Measurements from ENCODE around the gene AGFG2. TPM values are rescaled to one million over a fixed set of nuclear protein-coding genes. Genes with fewer than 3 reads are reported as not detected.

The AGFG2 gene
- total RNA-seq, 4 donors from 2014 or later = 3.4 to 24.3 (median 7.1) TPM

GRCh38 chr7:100496509-100496908 is 42.5 kb upstream of the AGFG2 start:
- no peak for TF ChIP-seq CTCF (IDR thresholded peaks at IDR 0.05; ENCODE audit: low read depth)

GRCh38 chr7:100504887-100505611 is 34.0 kb upstream of the AGFG2 start:
- TF ChIP-seq CTCF (IDR thresholded peaks at IDR 0.05; ENCODE audit: low read depth) = no peak

GRCh38 chr7:100506356-100506923 is 32.6 kb upstream of the AGFG2 start:
- TF ChIP-seq CTCF (IDR thresholded peaks at IDR 0.05; ENCODE audit: low read depth) = no peak

GRCh38 chr7:100509231-100509630 is 29.8 kb upstream of the AGFG2 start:
- TF ChIP-seq CTCF (IDR thresholded peaks at IDR 0.05; ENCODE audit: low read depth) = no peak

- TF ChIP-seq CTCF (IDR thresholded peaks at IDR 0.05; ENCODE audit: low read depth) = no peak
Observed at GRCh38 chr7:100510437-100511239, 28.4 kb upstream of the AGFG2 start.

GRCh38 chr7:100513212-100513810 is 25.7 kb upstream of the AGFG2 start:
- no peak for TF ChIP-seq CTCF (IDR thresholded peaks at IDR 0.05; ENCODE audit: low read depth)

- no peak for TF ChIP-seq CTCF (IDR thresholded peaks at IDR 0.05; ENCODE audit: low read depth)
Observed at GRCh38 chr7:100515072-100515532, 23.9 kb upstream of the AGFG2 start.
